ENCODE data around the gene MTX2. TPM values are rescaled to one million over a fixed set of nuclear protein-coding genes. Genes with fewer than 3 reads are reported as not detected.

The MTX2 gene
- total and polyA plus RNA-seq, 10 of the 15 experiments (the other 5 are each of a cell fraction or from before 2014, with no cell fraction given), result 15.7 to 78.1 (median 55.0) TPM

- Histone ChIP-seq H4K20me1 (ENCODE audit: control insufficient read depth, insufficient read depth) (no peaks in the 10 kb centered on the region), H3K4me1 (ENCODE audit: control insufficient read depth, insufficient read depth, low read length) (no peaks in the 10 kb centered on the region), H3K4me3 (no peak overlapping the region), H3K36me3 (ENCODE audit: control insufficient read depth in 2 of 2, insufficient read depth in 2 of 2, low read length in 1 of 2) (no peaks in the 10 kb centered on the region), H3K4me2 (ENCODE audit: control insufficient read depth, insufficient read depth) (no peak overlapping the region), H2AFZ (ENCODE audit: control insufficient read depth, low read depth, low read length) (no peak overlapping the region), H3K27me3 (replicated peaks in 1 of 2; ENCODE audit: control insufficient read depth in 2 of 2, insufficient read depth in 2 of 2, low read length in 1 of 2) (no peaks in the 10 kb centered on the region), H3K9me3 (replicated peaks; ENCODE audit: control insufficient read depth, insufficient read depth, low read length) (no peaks in the 10 kb centered on the region; the same call in 1 of the 3 replicates), H3K79me2 (ENCODE audit: control insufficient read depth, insufficient read depth, low read length) (no peaks in the 10 kb centered on the region), H3K9ac (ENCODE audit: control insufficient read depth, insufficient read depth, low read length) (no peak overlapping the region), H3K27ac (ENCODE audit: control insufficient read depth, insufficient read depth) (no peak overlapping the region)
- RAD21 ChIA-PET (ENCODE audit: unreplicated experiment), result no interaction called here
- SMC1A ChIA-PET (ENCODE audit: uncharacterized antibody, unreplicated experiment), result no interaction called here
- DNase-seq (ENCODE audit: low read depth, low spot score), result no peak
- TF ChIP-seq ZBTB4 (CRISPR knock-in tag; IDR thresholded peaks at IDR 0.05) (no peak), SIN3A (IDR thresholded peaks at IDR 0.05; ENCODE audit: low read depth, low read length) (no peak), NFYB (IDR thresholded peaks at IDR 0.05; ENCODE audit: insufficient read depth, low read depth, low read length) (no peak), ATF7 (IDR thresholded peaks at IDR 0.05; ENCODE audit: low read depth) (no peak), RELA (IDR thresholded peaks at IDR 0.05; ENCODE audit: borderline replicate concordance, partially characterized antibody) (no peak), BACH1 (IDR thresholded peaks at IDR 0.05; ENCODE audit: borderline replicate concordance) (no peak), ZBTB33 (IDR thresholded peaks at IDR 0.05) (no peak), YY1 (IDR thresholded peaks at IDR 0.05; ENCODE audit: low read depth, low read length) (no peak), TCF12 (IDR thresholded peaks at IDR 0.05; ENCODE audit: low read depth, low read length) (no peak), E4F1 (IDR thresholded peaks at IDR 0.05; ENCODE audit: borderline replicate concordance, partially characterized antibody) (no peak), POU2F2 (IDR thresholded peaks at IDR 0.05; ENCODE audit: borderline replicate concordance, low read depth, low read length) (no peak), CREB1 (IDR thresholded peaks at IDR 0.05; ENCODE audit: low read depth) (no peak), ELK1 (IDR thresholded peaks at IDR 0.05; ENCODE audit: low read depth, low read length) (no peak), BMI1 (IDR thresholded peaks at IDR 0.05; ENCODE audit: borderline replicate concordance) (no peak)
- FAIRE-seq, result no peak
- BruUV-seq (replicated peaks), result no TSS peak
- whole genome bisulfite sequencing (ENCODE audit: insufficient coverage, insufficient replicate concordance, low lambda C conversion rate, missing lambda C conversion rate), result 29% methylated on average over 1 of the region's 1 CpG
- CTCF ChIA-PET, result no interaction called here
- in situ Hi-C loops (cut with MboI), result no loop called here
- POLR2A ChIA-PET, result no interaction called here
- intact Hi-C loops (cut with micrococcal nuclease; ENCODE audit: unreplicated experiment), result no loop called here
- no peak for ATAC-seq
These were observed 109.1 kb downstream of the MTX2 start for GRCh38 chr2:176378323-176378722.
